Liver (tissue), 9 donors: ENCODE data around the gene ARL14EP. TPM values are rescaled to one million over a fixed set of nuclear protein-coding genes. Genes with fewer than 3 reads are reported as not detected.

ENCODE experiments used
- DNase-seq: peaks from one replicate; pipeline ENCODE4 v3.0.0-alpha.2; 2017; ENCODE audit warnings: low spot score
- H3K27ac ChIP-seq, 2 donors: one replicate each; pipeline ENCODE4 v1.7.0; 2013; ENCODE audit warnings: inconsistent platforms in 2 of 2, low read length in 2 of 2, control low read depth in 1 of 2, low read depth in 1 of 2, mild to moderate bottlenecking in 1 of 2
- H3K27me3 ChIP-seq, 4 donors: one replicate each; pipeline versions ENCODE4 v1.6.1 to v1.7.0; 2013; ENCODE audit warnings: low read length in 3 of 4, inconsistent platforms in 1 of 4, mild to moderate bottlenecking in 1 of 4, moderate library complexity in 1 of 4; ENCODE audit not compliant: control insufficient read depth in 4 of 4, insufficient read depth in 4 of 4
- H3K36me3 ChIP-seq, 4 donors: one replicate each; pipeline versions ENCODE4 v1.6.1 to v1.7.0; 2013; ENCODE audit warnings: low read length in 3 of 4, mild to moderate bottlenecking in 3 of 4, low read depth in 1 of 4, moderate library complexity in 1 of 4; ENCODE audit not compliant: control insufficient read depth in 4 of 4, insufficient read depth in 3 of 4
- H3K4me1 ChIP-seq, 4 donors: one replicate each; pipeline versions ENCODE4 v1.6.1 to v1.7.0; 2013; ENCODE audit warnings: low read length in 3 of 4, mild to moderate bottlenecking in 3 of 4, moderate library complexity in 1 of 4; ENCODE audit not compliant: control insufficient read depth in 4 of 4, insufficient read depth in 4 of 4
- H3K4me3 ChIP-seq, 3 donors: one replicate each; pipeline versions ENCODE4 v1.6.1 to v1.7.0; 2013; ENCODE audit warnings: low read length in 3 of 3, control low read depth in 1 of 3, low read depth in 1 of 3, mild to moderate bottlenecking in 1 of 3
- H3K9ac ChIP-seq, 2 donors: one replicate each; pipeline ENCODE4 v1.7.0; 2013; ENCODE audit warnings: low read length in 2 of 2, mild to moderate bottlenecking in 2 of 2, moderate library complexity in 2 of 2, control low read depth in 1 of 2, low read depth in 1 of 2
- H3K9me3 ChIP-seq, 4 donors: one replicate each; pipeline versions ENCODE4 v1.6.1 to v1.7.0; 2013; ENCODE audit warnings: low read length in 3 of 4; ENCODE audit not compliant: control insufficient read depth in 4 of 4
- EGR1 ChIP-seq, 2 donors: IDR thresholded peaks; 2 replicates each; pipeline ENCODE4 v1.6.1; 2016 to 2018; ENCODE audit warnings: antibody characterized with exemption in 2 of 2, low read depth in 2 of 2
- FOXA2 ChIP-seq: IDR thresholded peaks from 2 replicates; pipeline ENCODE4 v1.6.1; 2016; ENCODE audit warnings: antibody characterized with exemption
- HNF4A ChIP-seq, 2 donors: conservative IDR thresholded peaks; 2 replicates each; pipeline ENCODE4 v1.6.1; 2016; ENCODE audit warnings: antibody characterized with exemption in 2 of 2, mild to moderate bottlenecking in 2 of 2
- HNF4G ChIP-seq: IDR thresholded peaks from 2 replicates; pipeline ENCODE4 v1.6.1; 2016; ENCODE audit warnings: antibody characterized with exemption
- JUND ChIP-seq, 2 donors: IDR thresholded peaks; 2 replicates each; pipeline ENCODE4 v1.6.1; 2016; ENCODE audit warnings: antibody characterized with exemption in 2 of 2
- NR2F2 ChIP-seq: IDR thresholded peaks from 2 replicates; pipeline ENCODE4 v1.6.1; 2016; ENCODE audit warnings: antibody characterized with exemption
- RAD21 ChIP-seq, 2 donors: IDR thresholded peaks; 2 replicates each; pipeline ENCODE4 v1.6.1; 2016; ENCODE audit warnings: antibody characterized with exemption in 2 of 2, mild to moderate bottlenecking in 2 of 2
- SP1 ChIP-seq: IDR thresholded peaks from 2 replicates; pipeline ENCODE4 v1.6.1; 2018; ENCODE audit warnings: antibody characterized with exemption, mild to moderate bottlenecking
- YY1 ChIP-seq: IDR thresholded peaks from 2 replicates; pipeline ENCODE4 v1.6.1; 2016; ENCODE audit warnings: antibody characterized with exemption, mild to moderate bottlenecking
- WGBS: extraction: QIAGEN DNeasy Blood & Tissue Kit; methylation state at CpG from one replicate; pipeline ENCODE4 v1.1.7; 2013; 5-methylcytosine and 5-hydroxymethylcytosine counted together
- polyA plus RNA-seq, 2 donors: library from polyadenylated mRNA; stranded (reverse) in 1 of 2; unstranded in 1 of 2; fragments of 200-250 nt in 1 of 2; fragments of >200 nt in 1 of 2; fragmentation: Nextera tagmentation in 1 of 2; extraction: Ambion mirVana in 1 of 2; gene quantifications; one replicate each; pipeline versions ENCODE4 v1.2.1 to v1.2.3, GENCODE V29; 2013 to 2015
- total RNA-seq, 2 donors: library from RNA; depleted of rRNA; stranded (reverse); fragments of >200 nt; gene quantifications; one replicate each; pipeline ENCODE4 v1.2.3, GENCODE V29; 2014
- TF ChIP-seq, protein P1 (sequence below): IDR thresholded peaks from 2 replicates; pipeline ENCODE4 v1.6.1; 2016; ENCODE audit warnings: antibody characterized with exemption, mild to moderate bottlenecking
- TF ChIP-seq, protein P2 (sequence below): IDR thresholded peaks from 2 replicates; pipeline ENCODE4 v1.6.1; 2016; ENCODE audit warnings: antibody characterized with exemption
- TF ChIP-seq, protein P3 (sequence below): IDR thresholded peaks from 2 replicates; pipeline ENCODE4 v1.6.1; 2016; ENCODE audit warnings: antibody characterized with exemption
- TF ChIP-seq, protein P4 (sequence below): fragments of 150-350 bp; IDR thresholded peaks from 2 replicates; pipeline ENCODE4 v1.5.1; 2017; ENCODE audit warnings: improper control_type of control experiment, low read depth, low read length; ENCODE audit not compliant: missing input control
- donor health status: healthy.
- donor health status: healthy.
- donor health status: healthy.
- donor health status: healthy.
- donor health status: healthy.

Gene ARL14EP
- total and polyA plus RNA-seq, 4 donors, result 8.2 to 22.9 (median 13.6) TPM

DNA sequence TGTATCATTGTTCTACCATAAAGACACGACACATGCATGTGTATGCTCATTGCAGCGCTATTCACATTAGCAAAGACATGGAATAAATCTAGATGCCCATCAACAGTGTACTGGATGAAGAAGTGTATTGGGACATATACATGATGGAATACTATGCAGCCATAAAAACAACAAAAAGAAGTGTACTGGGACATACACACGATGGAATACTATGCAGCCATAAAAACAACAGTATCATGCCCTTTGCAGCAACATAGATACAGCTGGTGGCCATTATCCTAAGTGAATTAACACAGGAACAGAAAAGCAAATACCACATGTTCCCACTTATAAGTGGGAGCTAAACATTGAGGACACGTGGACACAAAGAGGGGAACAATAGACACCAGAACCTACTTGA lies 22.7 kb downstream of the ARL14EP start (continued):
- TF ChIP-seq, protein P1, sequence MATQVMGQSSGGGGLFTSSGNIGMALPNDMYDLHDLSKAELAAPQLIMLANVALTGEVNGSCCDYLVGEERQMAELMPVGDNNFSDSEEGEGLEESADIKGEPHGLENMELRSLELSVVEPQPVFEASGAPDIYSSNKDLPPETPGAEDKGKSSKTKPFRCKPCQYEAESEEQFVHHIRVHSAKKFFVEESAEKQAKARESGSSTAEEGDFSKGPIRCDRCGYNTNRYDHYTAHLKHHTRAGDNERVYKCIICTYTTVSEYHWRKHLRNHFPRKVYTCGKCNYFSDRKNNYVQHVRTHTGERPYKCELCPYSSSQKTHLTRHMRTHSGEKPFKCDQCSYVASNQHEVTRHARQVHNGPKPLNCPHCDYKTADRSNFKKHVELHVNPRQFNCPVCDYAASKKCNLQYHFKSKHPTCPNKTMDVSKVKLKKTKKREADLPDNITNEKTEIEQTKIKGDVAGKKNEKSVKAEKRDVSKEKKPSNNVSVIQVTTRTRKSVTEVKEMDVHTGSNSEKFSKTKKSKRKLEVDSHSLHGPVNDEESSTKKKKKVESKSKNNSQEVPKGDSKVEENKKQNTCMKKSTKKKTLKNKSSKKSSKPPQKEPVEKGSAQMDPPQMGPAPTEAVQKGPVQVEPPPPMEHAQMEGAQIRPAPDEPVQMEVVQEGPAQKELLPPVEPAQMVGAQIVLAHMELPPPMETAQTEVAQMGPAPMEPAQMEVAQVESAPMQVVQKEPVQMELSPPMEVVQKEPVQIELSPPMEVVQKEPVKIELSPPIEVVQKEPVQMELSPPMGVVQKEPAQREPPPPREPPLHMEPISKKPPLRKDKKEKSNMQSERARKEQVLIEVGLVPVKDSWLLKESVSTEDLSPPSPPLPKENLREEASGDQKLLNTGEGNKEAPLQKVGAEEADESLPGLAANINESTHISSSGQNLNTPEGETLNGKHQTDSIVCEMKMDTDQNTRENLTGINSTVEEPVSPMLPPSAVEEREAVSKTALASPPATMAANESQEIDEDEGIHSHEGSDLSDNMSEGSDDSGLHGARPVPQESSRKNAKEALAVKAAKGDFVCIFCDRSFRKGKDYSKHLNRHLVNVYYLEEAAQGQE, result no peak
- TF ChIP-seq FOXA2 (no peak), JUND (IDR thresholded peaks at IDR 0.05) (no peak), NR2F2 (no peak), SP1 (no peak), HNF4G (no peak), YY1 (no peak), HNF4A (conservative IDR thresholded peaks at IDR 0.05) (no peak), EGR1 (IDR thresholded peaks at IDR 0.05; ENCODE audit: low read depth in 2 of 2) (no peak)
- TF ChIP-seq, protein P2, sequence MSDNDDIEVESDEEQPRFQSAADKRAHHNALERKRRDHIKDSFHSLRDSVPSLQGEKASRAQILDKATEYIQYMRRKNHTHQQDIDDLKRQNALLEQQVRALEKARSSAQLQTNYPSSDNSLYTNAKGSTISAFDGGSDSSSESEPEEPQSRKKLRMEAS, result no peak

DNA sequence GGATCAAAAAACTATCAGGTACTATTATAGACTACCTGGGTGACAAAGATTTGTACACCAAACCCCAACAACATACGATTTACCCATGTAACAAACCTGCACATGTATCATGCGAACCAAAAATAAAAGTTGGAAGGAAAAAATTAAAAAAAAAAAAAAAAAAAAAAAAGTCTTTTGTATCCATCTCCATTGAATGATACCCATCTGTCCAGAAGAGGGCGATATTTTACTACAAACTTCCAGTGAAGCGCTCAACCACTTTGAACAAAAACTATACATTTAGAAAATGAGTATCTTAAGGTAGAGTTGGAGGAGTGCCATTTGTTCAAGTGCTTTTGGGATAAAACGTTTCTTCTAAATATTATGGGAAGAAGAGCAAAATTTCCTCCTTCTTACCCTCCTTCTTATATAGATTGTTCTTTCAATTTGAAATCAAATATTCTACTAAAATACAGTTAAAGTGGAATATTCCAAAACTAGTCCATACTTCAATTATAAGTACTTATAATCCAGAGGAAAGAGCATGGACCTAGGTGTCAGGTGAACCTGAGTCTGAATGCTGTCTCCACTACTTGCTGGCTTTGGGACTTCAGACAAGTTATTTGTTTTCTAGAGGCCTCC lies 23.3 kb downstream of the ARL14EP start:
- H3K9ac ChIP-seq, result no peak overlapping the region
- H3K27me3 ChIP-seq, result no peaks in the 10 kb centered on the region
- DNase-seq, result no peak
- H3K36me3 ChIP-seq, result peaks cover 0 to 3% (median 0%) of the 10 kb centered on the region in 4 donors
- 15% methylated on average over 5 of the region's 5 CpGs for WGBS
- H3K4me3 ChIP-seq, result no peak overlapping the region
- no peak overlapping the region for H3K27ac ChIP-seq
- H3K9me3 ChIP-seq, result no peaks in the 10 kb centered on the region
- TF ChIP-seq FOXA2, result no peak
- peak; percentile 83 to 84 for TF ChIP-seq RAD21 (IDR thresholded peaks at IDR 0.05)
- no peak for TF ChIP-seq NR2F2
- TF ChIP-seq, protein P1, result no peak
- TF ChIP-seq, protein P3, sequence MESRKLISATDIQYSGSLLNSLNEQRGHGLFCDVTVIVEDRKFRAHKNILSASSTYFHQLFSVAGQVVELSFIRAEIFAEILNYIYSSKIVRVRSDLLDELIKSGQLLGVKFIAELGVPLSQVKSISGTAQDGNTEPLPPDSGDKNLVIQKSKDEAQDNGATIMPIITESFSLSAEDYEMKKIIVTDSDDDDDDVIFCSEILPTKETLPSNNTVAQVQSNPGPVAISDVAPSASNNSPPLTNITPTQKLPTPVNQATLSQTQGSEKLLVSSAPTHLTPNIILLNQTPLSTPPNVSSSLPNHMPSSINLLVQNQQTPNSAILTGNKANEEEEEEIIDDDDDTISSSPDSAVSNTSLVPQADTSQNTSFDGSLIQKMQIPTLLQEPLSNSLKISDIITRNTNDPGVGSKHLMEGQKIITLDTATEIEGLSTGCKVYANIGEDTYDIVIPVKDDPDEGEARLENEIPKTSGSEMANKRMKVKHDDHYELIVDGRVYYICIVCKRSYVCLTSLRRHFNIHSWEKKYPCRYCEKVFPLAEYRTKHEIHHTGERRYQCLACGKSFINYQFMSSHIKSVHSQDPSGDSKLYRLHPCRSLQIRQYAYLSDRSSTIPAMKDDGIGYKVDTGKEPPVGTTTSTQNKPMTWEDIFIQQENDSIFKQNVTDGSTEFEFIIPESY, result no peak
- TF ChIP-seq, protein P4, sequence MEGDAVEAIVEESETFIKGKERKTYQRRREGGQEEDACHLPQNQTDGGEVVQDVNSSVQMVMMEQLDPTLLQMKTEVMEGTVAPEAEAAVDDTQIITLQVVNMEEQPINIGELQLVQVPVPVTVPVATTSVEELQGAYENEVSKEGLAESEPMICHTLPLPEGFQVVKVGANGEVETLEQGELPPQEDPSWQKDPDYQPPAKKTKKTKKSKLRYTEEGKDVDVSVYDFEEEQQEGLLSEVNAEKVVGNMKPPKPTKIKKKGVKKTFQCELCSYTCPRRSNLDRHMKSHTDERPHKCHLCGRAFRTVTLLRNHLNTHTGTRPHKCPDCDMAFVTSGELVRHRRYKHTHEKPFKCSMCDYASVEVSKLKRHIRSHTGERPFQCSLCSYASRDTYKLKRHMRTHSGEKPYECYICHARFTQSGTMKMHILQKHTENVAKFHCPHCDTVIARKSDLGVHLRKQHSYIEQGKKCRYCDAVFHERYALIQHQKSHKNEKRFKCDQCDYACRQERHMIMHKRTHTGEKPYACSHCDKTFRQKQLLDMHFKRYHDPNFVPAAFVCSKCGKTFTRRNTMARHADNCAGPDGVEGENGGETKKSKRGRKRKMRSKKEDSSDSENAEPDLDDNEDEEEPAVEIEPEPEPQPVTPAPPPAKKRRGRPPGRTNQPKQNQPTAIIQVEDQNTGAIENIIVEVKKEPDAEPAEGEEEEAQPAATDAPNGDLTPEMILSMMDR, result peak; percentile 63
- no peaks in the 10 kb centered on the region for H3K4me1 ChIP-seq
